K562 (cell line): Measurements from ENCODE around the gene JDP2. TPM values are rescaled to one million over a fixed set of nuclear protein-coding genes. Genes with fewer than 3 reads are reported as not detected.

ENCODE experiments used
- HNRNPK ChIP-seq: fragments of 200-400 bp; formaldehyde crosslinking; IDR thresholded peaks from one replicate; pipeline ENCODE4 v1.6.1; 2018; ENCODE audit warnings: mild to moderate bottlenecking, low read depth, low read length; ENCODE audit not compliant: poor library complexity, severe bottlenecking
- NBN ChIP-seq: fragments of 450-650 bp; IDR thresholded peaks from 2 replicates; pipeline ENCODE4 v1.6.1; 2016; ENCODE audit warnings: low read depth, mild to moderate bottlenecking
- RAD51 ChIP-seq: fragments of 450-650 bp; IDR thresholded peaks from 2 replicates; pipeline ENCODE4 v1.7.1; 2016; ENCODE audit warnings: low read depth, mild to moderate bottlenecking, borderline replicate concordance
- XRCC5 ChIP-seq: fragments of 200-400 bp; formaldehyde crosslinking; IDR thresholded peaks from 2 replicates; pipeline ENCODE4 v1.6.1; 2017; ENCODE audit warnings: low read depth, mild to moderate bottlenecking, low read length
- ZNF12 ChIP-seq: sonication (generic); formaldehyde crosslinking; IDR thresholded peaks from 2 replicates; pipeline ENCODE4 v1.4.0; 2020; ENCODE audit warnings: mild to moderate bottlenecking, missing genetic modification reagents
- ZNF518B ChIP-seq: fragments of 250-450 bp; sonication (Bioruptor Pico); IDR thresholded peaks from 2 replicates; pipeline ENCODE4 v1.5.0; 2021; ENCODE audit warnings: mild to moderate bottlenecking, moderate library complexity
- polyA plus RNA-seq, 8 experiments: library from polyadenylated mRNA; depleted of rRNA in 4 of 8; stranded (reverse) in 5 of 8; unstranded in 3 of 8; fragments of >200 nt; fragmentation: Nextera tagmentation in 2 of 8; fragmentation: Illumina TruSeq in 1 of 8; extraction: Ambion mirVana in 2 of 8; extraction: Trizol in 1 of 8; gene quantifications; 2 replicates each; pipeline versions ENCODE4 v1.2.1 to v1.2.3, GENCODE V29; 2011 to 2014; ENCODE audit warnings: inconsistent platforms in 1 of 8, missing spikeins in 1 of 8
- total RNA-seq, 7 experiments: library from RNA; depleted of rRNA in 6 of 7; stranded (reverse); fragments of >200 nt in 6 of 7; fragmentation: Illumina TruSeq in 2 of 7; extraction: Trizol in 2 of 7; gene quantifications; 2 replicates each; pipeline versions ENCODE4 v1.2.1 to v1.2.3, GENCODE V29; 2011 to 2021; ENCODE audit warnings: low replicate concordance in 1 of 7

The JDP2 gene
- total and polyA plus RNA-seq, 9 of the 15 experiments (the other 6 are each of a cell fraction or from before 2014, with no cell fraction given), result 0.27 to 13.8 (median 3.1) TPM

DNA sequence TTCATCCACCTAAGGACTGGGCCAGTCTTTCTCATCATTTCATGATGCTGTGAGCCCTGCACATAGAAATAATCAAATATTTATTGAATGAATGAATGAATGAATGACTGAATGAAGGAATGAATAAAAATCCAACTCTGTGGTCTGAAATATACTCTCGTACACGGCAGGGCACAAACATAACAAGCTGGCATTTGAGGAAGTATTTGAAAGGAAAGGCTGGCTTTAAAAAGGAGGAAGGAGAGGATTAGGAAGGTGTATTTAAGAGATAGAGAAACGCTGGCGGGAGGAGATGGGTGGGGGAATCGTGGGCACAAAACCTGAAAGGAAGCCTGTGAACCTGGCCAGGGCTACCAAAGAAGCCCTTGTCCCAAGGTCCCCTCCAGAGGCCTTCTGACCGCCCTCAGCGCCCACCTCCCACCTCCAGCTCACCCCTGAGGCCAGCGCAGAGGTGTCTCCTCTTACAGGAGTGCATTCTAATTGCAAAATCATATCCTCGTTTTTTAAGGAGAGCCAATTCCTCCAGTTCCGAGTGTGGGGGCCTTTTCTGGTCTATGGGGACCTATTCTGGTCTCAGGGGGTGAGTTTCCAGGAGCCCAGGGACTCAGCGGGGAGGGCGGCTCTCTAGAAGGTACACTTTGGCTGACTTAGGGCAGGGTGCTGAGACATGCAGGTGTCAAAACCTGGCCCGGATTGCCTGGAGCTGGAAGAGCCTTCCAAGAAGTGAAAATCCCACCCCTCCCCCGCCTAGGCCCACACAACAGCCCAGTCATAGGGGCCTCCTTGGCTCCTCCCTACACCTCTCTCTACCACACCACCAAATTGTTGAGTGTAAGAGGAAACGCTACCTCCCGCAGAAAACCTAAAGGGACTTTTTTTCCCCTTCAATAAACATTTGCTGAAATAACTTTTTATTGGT is 8.7 kb upstream of the JDP2 start (continued):
- TF ChIP-seq HNRNPK (no peak), NBN (no peak), XRCC5 (0 out of 2 replicates have a peak, but pooled peaks have one; percentile 56), ZNF12 (CRISPR knock-in tag) (no peak), RAD51 (0 out of 2 replicates have a peak, but pooled peaks have one; percentile 14), ZNF518B (CRISPR knock-in tag) (no peak)
